Activated CD8-positive, alpha-beta T cell treated with anti-CD3 and anti-CD28 coated beads for 36 hours (primary cell): ENCODE measurements around the gene NOP10. TPM values are rescaled to one million over a fixed set of nuclear protein-coding genes. Genes with fewer than 3 reads are reported as not detected.
A peak's percentile ranks its signal among the peaks of the same experiment; 100 is the strongest.
"Not testable (repeated sequence)": the region's sequence is repeated elsewhere in the genome, so short reads cannot be mapped to it uniquely, and the experiment has no call there.

Source experiments
- ATAC-seq: fragments of 200-7000 bp; cut with Tn5 transposase; one replicate; pipeline ENCODE4 v1.10.0; 2021; ENCODE audit warnings: mild to moderate bottlenecking, moderate library complexity
- CTCF ChIA-PET: fragments of 350-600 bp; sonication (Branson Sonifier 250); formaldehyde crosslinking; loops from one replicate; lab custom pipeline; 2021; ENCODE audit warnings: antibody characterized with exemption; lab: Charles Lee
- POLR2A ChIA-PET: fragments of 350-600 bp; sonication (Branson Sonifier 250); formaldehyde crosslinking; loops from one replicate; lab custom pipeline; 2021; ENCODE audit warnings: antibody characterized with exemption; lab: Charles Lee
- DNase-seq: peaks from one replicate; pipeline ENCODE4 v3.0.0-alpha.2; 2020
- H3K27ac Mint-ChIP-seq: one replicate; pipeline ENCODE4 v1.8.0; 2021; ENCODE audit warnings: mild to moderate bottlenecking, mixed read lengths
- H3K27me3 Mint-ChIP-seq: one replicate; pipeline ENCODE4 v1.8.0; 2021; ENCODE audit warnings: mixed read lengths
- H3K36me3 Mint-ChIP-seq: one replicate; pipeline ENCODE4 v1.8.0; 2021; ENCODE audit warnings: low read depth, mixed read lengths
- H3K4me1 Mint-ChIP-seq: one replicate; pipeline ENCODE4 v1.8.0; 2021; ENCODE audit warnings: low read depth, mixed read lengths
- H3K4me3 Mint-ChIP-seq: one replicate; pipeline ENCODE4 v1.8.0; 2021; ENCODE audit warnings: mild to moderate bottlenecking, moderate library complexity, mixed read lengths
- H3K9me3 Mint-ChIP-seq: one replicate; pipeline ENCODE4 v1.8.0; 2021; ENCODE audit warnings: mixed read lengths
- CTCF ChIP-seq: fragments of 200-600 bp; IDR thresholded peaks from one replicate; pipeline ENCODE4 v1.8.0; 2022; ENCODE audit warnings: antibody characterized with exemption, mild to moderate bottlenecking
- intact Hi-C: fragments of 100-400 bp; cut with micrococcal nuclease; formaldehyde crosslinking; loops from one replicate; pipeline ENCODE4 v1.10.0; 2022
- total RNA-seq, 2 experiments: library from RNA; stranded (reverse); gene quantifications; one replicate each; pipeline ENCODE4 v1.2.3, GENCODE V29; 2021

Gene NOP10
- total RNA-seq, 2 experiments from 2014 or later, result 225 to 226 TPM

DNA sequence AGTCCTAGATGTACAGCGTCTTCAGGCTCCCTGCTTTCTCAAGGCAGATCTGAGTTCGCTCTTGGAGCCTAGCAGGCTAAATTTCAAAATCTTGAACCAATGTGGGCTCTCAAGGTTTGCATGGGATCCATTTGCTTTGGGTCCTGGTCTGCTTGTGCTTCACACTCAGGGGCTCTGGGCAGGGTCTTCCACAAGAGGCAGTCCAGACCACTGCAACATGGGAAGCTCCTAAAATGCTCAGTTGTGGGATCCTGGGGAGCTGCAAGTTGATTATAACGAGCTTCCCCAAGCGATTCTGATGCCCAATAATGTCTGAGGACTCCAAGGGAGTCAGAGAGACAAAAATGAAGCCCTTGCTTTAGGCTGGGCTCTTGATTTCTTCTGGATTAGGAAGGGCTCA is 6.8 kb upstream of the NOP10 start:
- ATAC-seq, result no peak

DNA sequence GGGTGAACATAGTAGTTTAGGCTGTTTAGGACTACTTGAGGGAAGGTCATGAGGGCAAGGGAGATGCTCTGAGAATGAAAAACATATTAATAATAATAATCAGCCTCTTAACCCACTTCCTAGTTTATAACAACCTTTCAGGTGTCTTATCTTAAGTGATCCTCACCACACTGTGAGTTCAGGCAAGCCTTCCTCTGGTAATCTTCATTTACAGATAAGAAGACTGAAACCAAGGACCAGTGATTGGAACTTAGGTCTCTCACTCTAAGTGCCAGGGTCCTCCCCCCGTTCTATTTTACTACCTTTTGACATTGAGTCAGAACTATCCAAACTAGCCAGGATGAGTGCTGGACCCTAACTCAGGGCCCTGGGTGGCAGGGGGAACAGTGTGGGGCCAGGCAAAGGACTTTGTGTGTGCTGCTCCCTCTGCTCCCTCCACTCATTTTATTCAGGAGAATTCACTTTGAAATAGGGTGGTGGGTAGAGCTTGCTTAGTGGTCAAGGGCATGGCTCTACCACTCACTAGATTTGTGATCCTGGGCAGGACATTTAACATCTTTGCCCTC is 5.9 kb upstream of the NOP10 start:
- no peak for TF ChIP-seq CTCF
- ChIA-PET POLR2A (no interaction called here), CTCF (no interaction called here)
- Mint-ChIP-seq H3K9me3 (no peaks in the 10 kb centered on the region), H3K27ac (no peak overlapping the region), H3K4me3 (no peak overlapping the region), H3K36me3 (no peaks in the 10 kb centered on the region), H3K4me1 (no peaks in the 10 kb centered on the region), H3K27me3 (no peaks in the 10 kb centered on the region)
- no peak for DNase-seq
- intact Hi-C loops, result no loop called here
- ATAC-seq, result no peak

More for the DNA sequence above, 6.8 kb upstream of the NOP10 start:
- TF ChIP-seq CTCF, result no peak
- Mint-ChIP-seq H3K9me3 (no peaks in the 10 kb centered on the region), H3K4me1 (no peaks in the 10 kb centered on the region), H3K27me3 (no peaks in the 10 kb centered on the region), H3K36me3 (no peaks in the 10 kb centered on the region), H3K27ac (no peak overlapping the region), H3K4me3 (no peak overlapping the region)
- DNase-seq, result no peak
- ChIA-PET POLR2A (no interaction called here), CTCF (no interaction called here)
- intact Hi-C loops, result no loop called here

GRCh38 chr15:34347951-34348638 is 5.2 kb upstream of the NOP10 start:
- Mint-ChIP-seq H3K27me3 (no peaks in the 10 kb centered on the region), H3K9me3 (no peaks in the 10 kb centered on the region), H3K4me1 (no peaks in the 10 kb centered on the region), H3K27ac (no peak overlapping the region), H3K36me3 (no peaks in the 10 kb centered on the region), H3K4me3 (no peak overlapping the region)
- CTCF ChIA-PET, result no interaction called here
- POLR2A ChIA-PET, result no interaction called here
- intact Hi-C loops, result no loop called here
- ATAC-seq, result no peak
- DNase-seq, result no peak
- TF ChIP-seq CTCF, result no peak

- H3K4me3 Mint-ChIP-seq, H3K9me3 Mint-ChIP-seq, intact Hi-C loops, H3K27me3 Mint-ChIP-seq, ATAC-seq: not testable (repeated sequence)
- DNase-seq, result peak; percentile 44
- H3K27ac Mint-ChIP-seq, result peak overlapping the region; percentile 82
- H3K36me3 Mint-ChIP-seq, result peaks cover 26% of the 10 kb centered on the region
- POLR2A ChIA-PET, result interaction anchor here (1.2 to 1.6 kb wide), 2 partner anchors 8 to 16 kb away, joined by 3 to 6 read pairs; no protein-coding TSS in a partner anchor
- H3K4me1 Mint-ChIP-seq, result peaks cover 25% of the 10 kb centered on the region
- CTCF ChIA-PET, result interaction anchor here (0.7 to 3.1 kb wide), 9 partner anchors 9 to 101 kb away, joined by 3 to 40 read pairs (median 6); partner anchors contain the start of genes GOLGA8A and LPCAT4
Measured at GRCh38 chr15:34342213-34342736, 661 bp downstream of the NOP10 start.

DNA sequence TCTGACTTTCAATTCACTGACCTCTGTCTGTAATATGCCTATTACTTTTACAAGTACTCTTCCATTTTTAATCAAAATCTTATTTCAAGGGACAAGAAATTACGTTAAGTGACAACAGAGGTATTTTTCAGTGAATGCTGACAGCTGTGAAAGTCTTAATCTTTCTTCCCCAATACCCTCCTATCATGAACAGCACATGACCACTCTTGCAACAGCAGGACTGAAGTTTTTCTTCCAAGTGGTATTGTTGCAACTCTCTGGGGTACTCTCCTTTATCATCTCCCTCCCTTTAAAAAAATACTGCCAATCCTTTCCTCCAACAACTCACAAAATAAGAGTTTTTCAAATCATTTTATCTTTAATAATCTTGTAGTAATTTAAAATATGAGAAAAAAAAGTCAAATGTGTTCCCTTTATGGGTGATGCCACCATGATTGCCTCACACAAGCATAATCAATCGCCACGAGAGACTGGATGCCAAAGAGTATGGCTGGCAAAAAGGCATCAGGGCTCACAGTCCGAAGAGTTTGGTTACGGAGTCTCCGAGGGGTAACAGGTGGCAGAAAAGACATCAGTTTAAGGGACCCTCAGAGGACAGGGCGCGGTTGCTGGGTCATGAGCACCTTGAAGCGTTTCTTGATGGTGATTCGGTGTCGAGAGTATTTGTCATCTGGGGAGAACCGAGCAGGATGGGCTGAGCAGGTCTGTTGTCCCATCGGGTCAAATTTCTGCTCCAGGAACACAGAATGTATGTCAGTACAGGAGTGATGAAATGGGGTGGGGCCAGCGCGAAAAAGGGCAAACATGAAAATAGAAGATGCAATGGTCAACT is 1.3 kb downstream of the NOP10 start:
- Mint-ChIP-seq H3K27ac (peak overlapping the region; percentile 82), H3K4me1 (peaks cover 28% of the 10 kb centered on the region), H3K36me3 (peaks cover 26% of the 10 kb centered on the region), H3K9me3 (no peaks in the 10 kb centered on the region), H3K27me3 (no peaks in the 10 kb centered on the region), H3K4me3 (no peak overlapping the region)
- CTCF ChIA-PET, result interaction anchor here (0.7 to 3.1 kb wide), 7 partner anchors 8 to 100 kb away, joined by 3 to 40 read pairs (median 8); partner anchors contain the start of genes GOLGA8A and LPCAT4
- intact Hi-C loops, result no loop called here
- TF ChIP-seq CTCF, result no peak
- no peak for DNase-seq
- POLR2A ChIA-PET, result no interaction called here
- ATAC-seq, result no peak
